GM12878 (cell line): ENCODE measurements around the gene SLC12A9. TPM values are rescaled to one million over a fixed set of nuclear protein-coding genes. Genes with fewer than 3 reads are reported as not detected.

Experiments used
- ATAC-seq: fragments of 200-7000 bp; cut with Tn5 transposase; 3 replicates; pipeline ENCODE4 v1.9.1; 2020; ENCODE audit warnings: mild to moderate bottlenecking, moderate library complexity
- BruUV-seq: library from RNA; stranded (reverse); fragments of 400-500 nt; replicated peaks from 2 replicates; lab custom pipeline; 2021; lab: Mats Ljungman, UMichigan
- CTCF ChIA-PET: fragments of 300-600 bp; sonication (Branson Sonifier 250); formaldehyde crosslinking; extraction: SDS; loops from one replicate; lab custom pipeline; 2021; ENCODE audit warnings: inconsistent platforms; lab: Yijun Ruan, JAX
- POLR2A ChIA-PET: fragments of 350-600 bp; formaldehyde crosslinking; extraction: SDS; loops from one replicate; lab custom pipeline; 2021; ENCODE audit warnings: inconsistent platforms; lab: Charles Lee
- RAD21 ChIA-PET: fragments of 300-600 bp; sonication (Branson Sonifier 250); formaldehyde crosslinking; loops from one replicate; lab custom pipeline; 2023; ENCODE audit warnings: antibody characterized with exemption; ENCODE audit not compliant: unreplicated experiment; lab: Charles Lee
- SMC1A ChIA-PET: fragments of 300-600 bp; sonication (Branson Sonifier 250); formaldehyde crosslinking; loops from one replicate; lab custom pipeline; 2023; ENCODE audit not compliant: unreplicated experiment, uncharacterized antibody; lab: Charles Lee
- DNase-seq: peaks from one replicate; pipeline ENCODE4 v3.0.0-alpha.2; 2011; ENCODE audit warnings: low read depth, low spot score
- FAIRE-seq: peaks from 3 replicates; lab custom pipeline; 2011; peaks lifted over from hg19 to GRCh38; lab: Jason Lieb, UNC
- H2AFZ ChIP-seq: 2 replicates; pipeline ENCODE4 v1.6.0; 2011; ENCODE audit warnings: low read depth, low read length, control low read depth; ENCODE audit not compliant: control insufficient read depth
- H3K27ac ChIP-seq: 2 replicates; pipeline ENCODE4 v1.5.1; 2011; ENCODE audit warnings: control low read depth; ENCODE audit not compliant: control insufficient read depth, insufficient read depth
- H3K27me3 ChIP-seq, 2 experiments: replicated peaks in 1 of 2; 2 replicates each; pipeline versions ENCODE4 v1.6.0 to v1.6.1; 2011; ENCODE audit warnings: low read length in 1 of 2; ENCODE audit not compliant: control insufficient read depth in 2 of 2, insufficient read depth in 2 of 2
- H3K36me3 ChIP-seq, 2 experiments: 2 replicates each; pipeline ENCODE4 v1.5.1; 2011; ENCODE audit warnings: low read length in 1 of 2; ENCODE audit not compliant: control insufficient read depth in 2 of 2, insufficient read depth in 2 of 2
- H3K4me1 ChIP-seq: 2 replicates; pipeline ENCODE4 v1.6.1; 2011; ENCODE audit warnings: mild to moderate bottlenecking, low read length, moderate library complexity, mixed read lengths; ENCODE audit not compliant: control insufficient read depth, insufficient read depth
- H3K4me2 ChIP-seq: 2 replicates; pipeline ENCODE4 v1.6.0; 2011; ENCODE audit warnings: control low read depth; ENCODE audit not compliant: control insufficient read depth, insufficient read depth
- H3K4me3 ChIP-seq: fragments of 200-600 bp; sonication (generic); 2 replicates; pipeline ENCODE4 v1.5.1; 2016
- H3K79me2 ChIP-seq: 2 replicates; pipeline ENCODE4 v1.6.0; 2011; ENCODE audit warnings: low read length; ENCODE audit not compliant: control insufficient read depth, insufficient read depth
- H3K9ac ChIP-seq: 2 replicates; pipeline ENCODE4 v1.8.0; 2011; ENCODE audit warnings: low read length, control low read depth, mixed read lengths; ENCODE audit not compliant: control insufficient read depth, insufficient read depth
- H3K9me3 ChIP-seq: replicated peaks from 3 replicates; pipeline ENCODE4 v1.5.1; 2011; ENCODE audit warnings: mild to moderate bottlenecking, low read length; ENCODE audit not compliant: control insufficient read depth, insufficient read depth
- H4K20me1 ChIP-seq: 2 replicates; pipeline ENCODE4 v1.6.0; 2011; ENCODE audit not compliant: control insufficient read depth, insufficient read depth
- BRCA1 ChIP-seq: IDR thresholded peaks from 2 replicates; pipeline ENCODE4 v1.6.1; 2011; ENCODE audit warnings: low read depth, low read length, improper control_type of control experiment
- PKNOX1 ChIP-seq: fragments of 450-650 bp; IDR thresholded peaks from 2 replicates; pipeline ENCODE4 v1.6.1; 2016; ENCODE audit warnings: mild to moderate bottlenecking
- WGBS: methylation state at CpG from one replicate; pipeline ENCODE4 v1.1.6; 2016; ENCODE audit warnings: low lambda C conversion rate; ENCODE audit not compliant: insufficient replicate concordance, insufficient coverage; ENCODE audit errors: missing lambda C conversion rate; 5-methylcytosine and 5-hydroxymethylcytosine counted together
- in situ Hi-C: fragments of 300-500 bp; cut with MboI; formaldehyde crosslinking; loops from 9 replicates; pipeline ENCODE4 v1.14.3; 2018; ENCODE audit warnings: mixed read lengths
- intact Hi-C: fragments of 100-400 bp; cut with micrococcal nuclease; formaldehyde crosslinking; loops from one replicate; pipeline ENCODE4 v1.14.2; 2022; ENCODE audit not compliant: unreplicated experiment
- polyA plus RNA-seq, 11 experiments: library from polyadenylated mRNA; depleted of rRNA in 4 of 11; unstranded in 6 of 11; stranded (reverse) in 5 of 11; fragments of >200 nt; fragmentation: Nextera tagmentation in 4 of 11; fragmentation: Illumina TruSeq in 1 of 11; extraction: Ambion mirVana in 4 of 11; extraction: Trizol in 1 of 11; gene quantifications; 1 replicate in 1 of 11; 2 replicates in 10 of 11; pipeline versions ENCODE4 v1.2.1 to v1.2.3, GENCODE V29; 2011 to 2016; ENCODE audit warnings: inconsistent platforms in 2 of 11, missing spikeins in 2 of 11, low read depth in 1 of 11
- total RNA-seq, 4 experiments: library from RNA; depleted of rRNA in 3 of 4; stranded (reverse); fragments of >200 nt in 3 of 4; fragmentation: Illumina TruSeq in 1 of 4; extraction: Trizol in 1 of 4; gene quantifications; 2 replicates each; pipeline versions ENCODE4 v1.2.1 to v1.2.3, GENCODE V29; 2013 to 2021
- TF ChIP-seq, protein P1 (sequence below): fragments of 450-650 bp; formaldehyde crosslinking; IDR thresholded peaks from 2 replicates; pipeline ENCODE4 v1.4.0; 2022; ENCODE audit warnings: mild to moderate bottlenecking, moderate library complexity

SLC12A9 gene
- total and polyA plus RNA-seq, 10 of the 15 experiments (the other 5 are each of a cell fraction or from before 2014, with no cell fraction given) = 0.24 to 18.5 (median 9.4) TPM

DNA sequence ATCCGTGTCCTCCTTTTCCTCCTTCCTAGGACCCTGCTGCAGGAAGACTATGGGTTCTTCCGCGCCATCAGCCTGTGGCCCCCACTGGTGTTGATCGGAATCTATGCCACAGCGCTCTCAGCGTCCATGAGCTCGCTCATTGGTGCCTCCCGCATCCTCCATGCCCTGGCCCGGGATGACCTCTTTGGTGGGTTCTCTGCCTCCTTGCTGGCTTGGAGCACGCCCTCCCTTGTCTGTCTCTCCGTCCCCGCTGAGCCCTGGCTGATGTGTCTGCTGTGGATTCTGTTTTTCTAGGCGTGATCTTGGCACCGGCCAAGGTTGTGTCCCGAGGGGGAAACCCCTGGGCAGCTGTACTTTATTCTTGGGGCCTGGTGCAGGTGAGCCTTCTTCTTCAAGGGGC, 7.3 kb downstream of the SLC12A9 start:
- ChIA-PET POLR2A (no interaction called here), RAD21 (no interaction called here), SMC1A (interaction anchor here (1.1 kb wide), 1 partner anchor 61 kb away, joined by 3 read pairs; no protein-coding TSS in a partner anchor), CTCF (no interaction called here)
- no peaks in the 10 kb centered on the region for H3K27me3 ChIP-seq
- DNase-seq (no peak), FAIRE-seq (no peak), ATAC-seq (no peak)
- H3K79me2 ChIP-seq = no peaks in the 10 kb centered on the region
- in situ Hi-C loops (loop anchor here (10.0 kb wide), 2 partner anchors 155 to 385 kb away; partner anchors contain the start of genes POP7 and TSC22D4), intact Hi-C loops (no loop called here)
- H3K9me3 ChIP-seq = no peaks in the 10 kb centered on the region
- WGBS = 98% methylated on average over 15 of the region's 15 CpGs
- H3K4me2 ChIP-seq = no peak overlapping the region
- peaks cover 4 to 8% of the 10 kb centered on the region in 2 experiments; a peak in 3 of 4 replicates for H3K36me3 ChIP-seq
- TF ChIP-seq BRCA1 (no peak), PKNOX1 (no peak)
- TF ChIP-seq, protein P1, sequence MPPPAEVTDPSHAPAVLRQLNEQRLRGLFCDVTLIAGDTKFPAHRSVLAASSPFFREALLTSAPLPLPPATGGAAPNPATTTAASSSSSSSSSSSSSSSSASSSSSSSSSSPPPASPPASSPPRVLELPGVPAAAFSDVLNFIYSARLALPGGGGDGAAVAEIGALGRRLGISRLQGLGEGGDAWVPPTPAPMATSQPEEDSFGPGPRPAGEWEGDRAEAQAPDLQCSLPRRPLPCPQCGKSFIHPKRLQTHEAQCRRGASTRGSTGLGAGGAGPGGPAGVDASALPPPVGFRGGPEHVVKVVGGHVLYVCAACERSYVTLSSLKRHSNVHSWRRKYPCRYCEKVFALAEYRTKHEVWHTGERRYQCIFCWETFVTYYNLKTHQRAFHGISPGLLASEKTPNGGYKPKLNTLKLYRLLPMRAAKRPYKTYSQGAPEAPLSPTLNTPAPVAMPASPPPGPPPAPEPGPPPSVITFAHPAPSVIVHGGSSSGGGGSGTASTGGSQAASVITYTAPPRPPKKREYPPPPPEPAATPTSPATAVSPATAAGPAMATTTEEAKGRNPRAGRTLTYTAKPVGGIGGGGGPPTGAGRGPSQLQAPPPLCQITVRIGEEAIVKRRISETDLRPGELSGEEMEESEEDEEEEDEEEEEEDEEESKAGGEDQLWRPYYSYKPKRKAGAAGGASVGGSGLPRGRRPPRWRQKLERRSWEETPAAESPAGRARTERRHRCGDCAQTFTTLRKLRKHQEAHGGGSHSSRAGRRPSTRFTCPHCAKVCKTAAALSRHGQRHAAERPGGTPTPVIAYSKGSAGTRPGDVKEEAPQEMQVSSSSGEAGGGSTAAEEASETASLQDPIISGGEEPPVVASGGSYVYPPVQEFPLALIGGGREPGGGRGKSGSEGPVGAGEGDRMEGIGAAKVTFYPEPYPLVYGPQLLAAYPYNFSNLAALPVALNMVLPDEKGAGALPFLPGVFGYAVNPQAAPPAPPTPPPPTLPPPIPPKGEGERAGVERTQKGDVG (CRISPR knock-in tag) = no peak
- BruUV-seq = no TSS peak
- no peak overlapping the region for H3K9ac ChIP-seq
- H3K27ac ChIP-seq = no peak overlapping the region
- H2AFZ ChIP-seq = no peak overlapping the region
- no peaks in the 10 kb centered on the region for H4K20me1 ChIP-seq
- H3K4me3 ChIP-seq = no peak overlapping the region
- H3K4me1 ChIP-seq = no peaks in the 10 kb centered on the region
